Head of caudate nucleus (tissue), 42 donors: ENCODE measurements around the gene SEMA3C.

Source experiments
- DNase-seq, 42 donors: peaks; one replicate each; pipeline versions ENCODE4 v3.0.0 to v3.0.0-alpha.2; 2020 to 2021; ENCODE audit warnings: mixed read lengths in 7 of 42
- intact Hi-C: fragments of 100-400 bp; cut with DNase I; formaldehyde crosslinking; loops from one replicate; pipeline ENCODE4 v1.15.0; 2022

SEMA3C gene

DNA sequence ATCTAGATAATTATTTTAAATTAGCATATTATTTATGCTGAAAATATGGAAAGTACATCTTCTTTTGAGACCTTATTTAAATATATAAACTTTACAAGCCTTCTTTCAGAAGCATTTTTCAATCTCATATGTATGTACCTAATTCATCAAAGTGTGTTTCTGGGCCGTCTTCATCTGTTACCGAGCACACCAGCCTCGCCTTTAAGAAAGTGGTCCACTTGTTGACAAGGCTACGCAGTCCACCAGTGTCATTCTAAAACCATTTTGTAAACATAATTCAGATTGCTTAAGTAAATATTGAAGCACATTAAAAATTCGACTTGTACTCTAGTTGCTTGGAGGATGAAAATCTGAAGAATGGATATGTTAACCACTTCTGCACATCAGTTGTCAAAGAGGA lies 116.3 kb downstream of the SEMA3C start:
- DNase-seq = no peak
- intact Hi-C loops = no loop called here

DNA sequence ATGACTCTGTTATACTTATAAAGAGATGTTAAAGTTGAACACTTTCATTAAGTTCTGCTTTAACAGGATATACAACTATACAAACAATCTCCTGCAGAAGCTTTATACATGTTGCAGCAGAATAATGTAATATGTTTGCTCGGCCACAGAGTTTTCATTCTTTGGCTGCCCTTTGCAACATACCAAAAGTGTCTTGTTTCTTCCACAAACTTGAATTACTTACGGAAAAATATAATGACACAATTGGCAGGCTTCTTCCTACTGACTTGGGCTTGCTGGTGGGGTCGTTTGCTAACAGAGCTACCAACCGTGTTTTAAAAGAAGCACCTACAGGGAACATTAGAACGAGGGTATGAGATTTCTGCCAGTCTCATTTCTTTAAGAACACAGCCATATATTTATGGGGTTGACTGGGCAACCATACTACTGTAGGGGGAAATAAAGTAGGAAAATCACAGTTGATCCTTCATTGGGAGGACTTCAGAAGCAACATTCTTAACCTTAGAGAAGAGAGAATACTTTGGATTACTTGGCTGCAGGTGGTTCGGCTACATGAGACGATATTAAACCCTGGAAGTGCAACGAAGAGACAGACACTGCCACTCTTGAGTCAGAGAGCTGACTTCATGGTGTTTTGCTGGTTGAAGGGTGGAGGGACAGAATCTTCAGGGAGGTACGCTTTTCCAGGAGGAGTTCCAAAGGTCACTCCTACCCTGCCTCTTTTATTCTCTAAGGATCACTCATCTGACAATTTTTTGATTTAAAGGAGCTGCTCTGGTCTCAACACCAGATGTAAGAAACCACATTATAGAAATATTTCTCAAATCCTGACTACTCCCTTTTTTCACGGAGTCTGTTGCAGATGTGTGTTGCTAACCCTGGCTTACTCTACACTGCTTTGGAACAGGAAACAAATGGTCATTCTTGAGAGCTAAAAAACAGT lies 123.9 kb downstream of the SEMA3C start:
- intact Hi-C loops = no loop called here
- DNase-seq = no peak

DNA sequence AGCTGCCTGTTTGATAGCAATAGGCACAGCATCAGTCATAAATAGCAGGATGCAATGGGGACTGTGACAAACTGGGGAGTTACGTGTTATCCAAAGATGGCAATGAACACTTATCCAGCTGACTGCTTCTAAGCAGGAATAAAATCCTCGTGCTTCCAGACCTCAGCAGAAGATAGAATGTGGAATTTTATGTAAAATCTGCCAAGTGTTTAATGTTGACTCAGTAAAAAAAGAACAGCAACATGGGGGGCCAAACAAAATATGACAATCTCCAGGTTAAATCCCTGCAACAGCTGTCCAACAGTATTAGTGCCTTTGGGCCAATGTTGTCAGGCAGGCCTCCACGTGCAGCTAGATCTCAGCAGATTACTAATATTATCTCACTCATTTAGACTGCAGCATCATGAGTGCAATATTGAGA lies 127.3 kb downstream of the SEMA3C start:
- no peak for DNase-seq
- intact Hi-C loops = no loop called here

DNA sequence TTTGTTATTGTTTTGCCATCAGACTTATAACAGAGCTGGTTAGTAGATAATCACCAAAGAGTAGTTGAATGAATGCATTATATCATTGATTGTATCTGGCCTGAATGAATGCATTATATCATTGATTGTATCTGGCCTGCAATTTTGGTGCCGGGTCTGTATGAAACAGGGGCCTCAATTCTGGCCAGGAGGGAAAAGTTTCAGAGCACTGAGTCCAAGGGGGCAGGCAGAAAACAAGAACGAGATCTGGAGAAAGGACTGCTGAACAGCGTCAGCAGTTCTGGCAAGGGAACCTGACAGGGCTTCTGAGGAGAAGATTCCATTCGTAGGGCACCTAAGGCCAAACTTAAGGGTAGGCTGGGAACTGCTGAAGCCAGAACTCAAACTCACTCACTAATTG lies 128.0 kb downstream of the SEMA3C start:
- intact Hi-C loops = no loop called here
- no peak for DNase-seq

DNA sequence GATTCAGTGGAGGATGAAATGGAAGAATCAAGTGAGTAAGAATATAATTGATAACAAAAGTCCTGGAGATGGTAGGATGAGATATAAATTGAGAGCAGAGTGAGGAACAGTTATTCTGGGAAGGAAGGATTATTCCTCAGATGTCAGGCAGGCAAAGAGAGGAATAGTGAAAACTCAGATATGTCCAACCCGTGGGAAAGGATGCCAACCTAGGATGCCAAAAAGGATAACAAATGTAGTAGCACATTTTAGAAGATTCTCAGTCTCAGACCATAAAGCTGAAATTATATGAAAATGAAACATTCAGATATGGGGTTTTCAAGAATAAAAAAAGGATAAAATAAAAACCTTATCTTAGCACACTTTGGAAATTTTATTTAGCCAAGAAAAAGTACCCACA lies 131.1 kb downstream of the SEMA3C start:
- DNase-seq = no peak
- intact Hi-C loops = no loop called here

DNA sequence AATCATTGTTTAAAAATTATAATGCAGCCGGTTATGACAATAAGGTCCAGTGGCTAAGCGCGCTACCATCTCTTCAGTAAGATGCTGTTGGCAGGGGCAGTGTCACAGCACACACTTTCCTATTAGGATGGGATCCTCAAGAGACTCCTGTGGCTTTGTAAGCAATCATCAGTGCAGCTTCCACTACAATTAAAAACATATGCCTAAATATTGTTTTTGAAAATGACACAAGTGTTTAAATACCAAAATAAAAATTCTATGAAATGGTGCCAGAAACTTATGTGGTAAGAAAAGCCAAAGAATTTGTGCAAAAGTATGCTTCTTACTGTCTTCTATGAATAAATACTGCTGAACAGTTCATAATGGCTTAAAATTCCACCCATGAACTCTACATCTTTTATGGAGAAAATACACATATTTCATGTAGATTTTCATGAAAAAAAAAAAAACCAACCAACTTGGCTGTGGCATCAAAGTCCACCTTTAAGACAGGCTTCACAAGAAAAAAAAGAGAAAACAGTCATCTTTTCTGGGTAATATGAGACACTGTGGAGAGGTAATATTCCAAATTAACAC lies 132.8 kb downstream of the SEMA3C start:
- no peak for DNase-seq
- intact Hi-C loops = no loop called here

DNA sequence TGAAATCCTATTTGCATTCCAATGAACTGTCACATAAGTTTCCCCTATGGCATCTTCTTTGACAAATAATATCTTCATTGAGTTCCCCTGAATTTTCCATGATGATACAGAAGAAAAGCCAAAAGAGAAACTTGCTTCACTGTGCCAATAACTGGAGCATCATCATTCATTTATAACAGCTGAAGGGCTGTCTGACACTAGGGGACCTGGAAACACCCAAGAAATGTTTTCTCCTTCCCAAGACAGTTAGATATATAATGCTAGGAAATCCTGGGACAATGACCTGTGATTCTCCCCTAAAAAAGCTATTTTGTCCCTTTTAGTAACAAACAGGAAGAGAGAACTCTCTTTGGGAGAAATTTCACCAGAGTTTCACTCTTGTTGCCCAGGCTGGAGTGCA lies 133.6 kb downstream of the SEMA3C start:
- intact Hi-C loops = no loop called here
- DNase-seq = no peak

DNA sequence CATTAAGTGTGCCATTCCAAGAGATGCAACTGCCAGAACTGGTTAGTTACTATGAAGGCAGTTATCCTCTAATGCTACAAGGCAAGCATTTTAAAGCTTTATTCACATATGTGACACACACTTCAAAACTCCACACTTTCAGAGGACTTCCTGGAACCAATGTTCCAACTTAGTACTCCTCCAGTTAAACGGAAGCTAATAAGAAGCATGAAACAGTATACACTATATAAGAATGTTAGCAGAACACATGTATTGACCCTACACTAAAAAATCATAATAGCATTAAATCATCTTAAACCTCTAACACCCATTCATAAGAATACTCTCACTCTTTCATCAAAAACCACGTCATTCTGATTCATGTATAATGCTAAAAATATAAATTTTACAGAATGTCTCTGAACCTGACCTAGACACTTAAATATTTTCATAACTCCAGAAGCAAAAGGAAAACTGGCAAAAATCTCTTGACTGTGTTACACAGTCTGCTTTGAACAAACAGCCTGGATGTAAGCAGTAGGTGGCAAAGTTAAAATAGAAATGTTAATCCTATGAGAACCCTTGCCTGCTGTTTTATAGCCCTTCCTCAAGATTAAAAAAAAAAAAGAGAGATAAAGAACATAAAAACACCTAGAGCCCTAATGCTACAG lies 135.0 kb downstream of the SEMA3C start:
- intact Hi-C loops = no loop called here
- no peak for DNase-seq

DNA sequence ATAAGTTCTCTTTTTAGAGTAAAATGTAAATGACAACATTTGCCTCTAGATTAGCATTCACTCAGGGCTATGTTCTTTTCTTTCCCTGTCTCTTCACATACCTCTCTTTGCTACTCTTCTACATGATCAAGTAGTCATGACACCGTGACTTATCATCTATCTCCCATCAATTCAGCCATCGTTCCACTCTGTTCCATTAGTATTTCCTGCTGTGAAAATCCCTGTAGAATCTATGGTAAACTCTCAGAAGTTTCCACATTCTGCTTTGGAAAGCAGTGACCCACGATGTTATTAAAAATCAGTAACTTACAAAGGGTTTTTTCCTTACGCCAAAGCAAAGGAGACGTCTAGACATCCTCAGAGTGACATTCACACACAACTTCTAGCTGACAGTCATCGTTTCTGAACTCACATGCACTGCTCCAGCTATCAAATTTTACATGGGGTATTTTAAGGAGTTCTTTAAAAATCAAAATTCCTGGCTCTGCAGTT lies 135.6 kb downstream of the SEMA3C start:
- DNase-seq = no peak
- intact Hi-C loops = no loop called here

DNA sequence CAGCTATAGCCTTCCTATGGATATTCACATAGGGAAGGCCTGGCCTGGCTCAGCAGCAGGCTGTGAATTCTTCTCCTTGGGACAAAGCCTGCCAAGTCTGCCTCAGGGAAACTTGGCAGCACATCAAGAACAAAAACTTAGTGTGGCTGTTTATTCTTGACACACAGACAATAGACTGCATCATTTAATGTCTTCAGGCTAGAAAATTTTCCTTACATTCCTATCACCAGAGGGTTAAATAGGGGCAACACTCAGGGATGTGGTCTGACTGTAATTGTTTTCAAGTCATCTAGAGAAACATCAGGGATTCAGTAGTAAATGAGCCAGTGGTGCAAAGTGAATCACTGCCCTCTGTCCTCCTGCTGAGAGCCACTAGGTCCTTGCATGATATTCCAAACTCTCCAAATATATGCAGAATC lies 137.3 kb downstream of the SEMA3C start:
- DNase-seq = peak in 6 of 42 donors; percentile 8 to 38 (median 21)
- intact Hi-C loops = no loop called here

DNA sequence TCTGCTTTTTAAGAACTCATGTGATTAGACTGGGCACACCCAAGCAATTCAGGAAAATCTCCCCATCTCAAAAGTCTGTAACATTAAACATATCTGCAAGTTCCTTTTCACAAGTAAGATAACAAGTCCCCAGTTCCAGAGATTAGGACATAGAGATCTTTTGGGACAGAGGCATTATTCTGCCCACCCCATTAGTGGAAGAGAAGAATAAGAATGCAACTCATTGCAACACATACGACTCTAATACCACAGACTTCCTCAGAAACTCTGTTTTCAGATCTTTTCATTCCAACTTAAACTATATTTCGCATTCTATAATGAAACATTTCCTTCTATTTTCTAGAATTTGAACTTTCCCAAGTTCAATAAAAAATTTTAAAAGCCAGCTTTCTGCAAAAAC lies 137.7 kb downstream of the SEMA3C start:
- no peak for DNase-seq
- intact Hi-C loops = no loop called here

DNA sequence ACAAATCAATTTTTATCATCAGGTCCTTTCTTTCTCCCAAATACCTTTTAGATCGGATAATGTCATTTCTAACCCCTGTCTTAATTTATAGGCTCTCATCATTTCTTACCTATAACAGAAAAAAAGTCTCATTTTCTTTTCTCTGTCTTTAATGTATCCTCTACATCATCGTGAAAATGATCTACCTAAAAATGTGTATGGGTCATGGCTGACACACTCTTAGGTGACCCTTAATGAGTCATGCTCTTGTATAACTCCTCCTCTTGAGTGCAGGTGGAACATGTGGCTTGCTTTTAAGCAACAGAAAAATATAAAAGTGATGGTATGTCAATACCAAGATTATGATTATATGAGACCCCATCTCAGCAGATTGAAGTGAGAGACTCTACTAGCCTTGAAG lies 139.4 kb downstream of the SEMA3C start:
- intact Hi-C loops = no loop called here
- DNase-seq = no peak

DNA sequence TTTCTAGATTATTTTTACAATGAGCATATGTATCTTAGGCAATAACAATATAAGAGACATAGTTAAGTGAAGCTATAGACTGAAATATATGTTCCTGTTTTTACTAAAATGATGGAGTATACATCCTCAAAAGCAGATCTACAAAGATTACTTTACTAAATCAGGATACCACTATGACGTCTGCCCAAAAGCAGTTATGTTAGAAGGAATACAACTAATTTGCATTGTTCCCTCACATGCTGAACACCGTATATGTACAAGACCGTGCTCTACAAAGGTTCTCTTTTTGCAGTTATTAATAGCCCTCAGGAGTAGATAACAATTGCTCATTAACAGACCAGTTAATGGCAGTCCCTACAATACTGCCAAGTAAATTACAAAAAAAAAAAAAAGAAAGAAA lies 143.0 kb downstream of the SEMA3C start:
- intact Hi-C loops = no loop called here
- no peak for DNase-seq

DNA sequence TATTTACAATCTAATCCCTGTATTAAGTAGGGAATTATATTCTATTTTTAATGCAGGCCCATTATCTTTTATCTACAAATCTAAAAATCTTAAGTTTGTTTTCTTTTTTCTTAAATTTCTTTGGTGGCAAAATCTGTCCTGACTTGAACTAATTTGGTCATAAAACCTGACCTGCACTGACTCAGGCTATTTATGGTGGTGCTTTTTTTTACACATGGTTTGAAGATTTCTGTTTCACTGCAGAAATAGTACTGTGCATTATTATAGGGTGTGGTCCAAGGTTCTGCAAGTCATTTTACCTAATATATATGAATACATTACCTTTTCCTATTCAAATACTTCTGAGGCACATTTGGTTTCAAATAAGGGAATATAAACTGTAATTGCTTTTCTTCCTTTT lies 143.4 kb downstream of the SEMA3C start:
- intact Hi-C loops = no loop called here
- no peak for DNase-seq

DNA sequence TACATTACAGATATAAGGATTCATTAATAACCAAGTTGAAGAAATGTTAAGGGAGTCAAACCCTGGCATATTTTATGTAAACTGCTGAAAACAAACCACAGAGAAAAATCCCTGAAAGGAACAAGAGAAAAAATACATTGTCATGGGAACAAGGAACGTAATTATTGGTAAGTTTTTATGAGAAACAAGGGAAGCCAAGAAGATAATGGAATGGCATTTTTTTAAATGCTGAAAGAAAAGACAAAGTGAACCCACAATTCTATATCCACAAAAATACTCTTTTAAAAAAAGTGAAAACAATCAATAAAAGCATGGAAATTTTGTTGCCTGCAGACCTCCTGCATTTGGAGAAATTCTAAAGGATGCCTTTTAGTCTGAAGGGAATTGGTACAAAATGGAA lies 144.0 kb downstream of the SEMA3C start:
- intact Hi-C loops = no loop called here
- no peak for DNase-seq

DNA sequence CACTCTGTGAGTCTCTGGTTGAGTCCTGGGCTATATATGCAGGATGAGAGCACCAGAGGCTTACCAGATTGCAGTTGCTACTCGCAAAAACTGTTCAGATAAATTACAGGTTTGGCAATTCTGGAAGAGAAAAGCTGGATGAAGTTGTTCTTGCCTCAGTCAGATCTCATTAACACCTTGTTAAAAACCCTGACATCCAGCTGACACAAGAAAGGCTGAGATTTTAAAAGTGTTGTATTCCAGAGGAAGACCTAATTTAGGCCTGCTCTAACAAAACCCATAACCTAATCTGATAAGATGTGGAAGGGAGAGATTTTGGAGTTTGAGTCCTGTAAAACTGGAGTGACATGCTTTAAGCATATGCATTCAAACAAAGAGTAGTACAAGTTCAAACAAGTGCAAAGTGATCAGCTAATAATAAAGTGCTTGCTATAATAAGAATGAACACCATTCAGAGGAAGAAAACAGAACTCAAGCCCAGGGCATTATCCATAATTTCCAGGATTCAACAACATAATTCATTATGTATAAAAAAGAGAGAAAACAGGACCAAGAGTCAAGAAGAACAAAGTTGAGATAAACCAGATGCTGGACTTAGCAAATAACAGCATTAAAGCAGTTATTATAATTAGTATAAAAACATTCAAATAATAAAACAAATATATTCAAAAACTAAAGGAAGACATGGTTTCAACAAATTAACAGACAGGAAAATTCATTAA lies 144.9 kb downstream of the SEMA3C start:
- no peak for DNase-seq
- intact Hi-C loops = no loop called here

DNA sequence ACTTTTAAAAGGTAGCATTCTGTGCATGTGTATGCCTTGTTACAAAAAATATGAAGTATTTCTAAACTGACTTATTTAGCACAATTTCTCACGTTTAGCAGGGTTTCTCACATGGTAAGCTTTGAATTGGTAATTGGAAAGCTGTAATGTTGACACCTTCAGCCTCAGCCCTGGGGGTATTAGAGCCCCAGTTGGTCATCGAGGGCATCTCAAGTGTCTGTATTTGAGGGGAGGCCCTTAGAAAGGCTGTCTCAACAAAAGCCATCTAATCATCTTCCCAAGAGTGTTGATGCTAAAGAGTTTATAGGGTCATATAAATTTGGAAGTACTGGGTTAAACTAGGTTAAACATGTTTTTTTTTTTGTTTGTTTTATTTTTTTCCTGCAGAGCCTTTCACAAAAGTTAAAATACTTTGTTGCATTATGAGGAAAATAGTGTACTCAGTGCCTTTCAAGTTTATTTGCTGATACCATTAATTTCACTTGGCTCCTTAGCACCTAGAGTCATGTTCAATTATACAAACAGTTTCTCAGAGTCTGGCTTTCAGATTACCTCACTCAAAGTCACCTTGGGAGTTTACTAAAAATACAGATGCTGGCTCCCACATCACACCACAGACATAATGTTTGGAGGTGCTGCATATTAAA lies 146.4 kb downstream of the SEMA3C start:
- intact Hi-C loops = no loop called here

DNA sequence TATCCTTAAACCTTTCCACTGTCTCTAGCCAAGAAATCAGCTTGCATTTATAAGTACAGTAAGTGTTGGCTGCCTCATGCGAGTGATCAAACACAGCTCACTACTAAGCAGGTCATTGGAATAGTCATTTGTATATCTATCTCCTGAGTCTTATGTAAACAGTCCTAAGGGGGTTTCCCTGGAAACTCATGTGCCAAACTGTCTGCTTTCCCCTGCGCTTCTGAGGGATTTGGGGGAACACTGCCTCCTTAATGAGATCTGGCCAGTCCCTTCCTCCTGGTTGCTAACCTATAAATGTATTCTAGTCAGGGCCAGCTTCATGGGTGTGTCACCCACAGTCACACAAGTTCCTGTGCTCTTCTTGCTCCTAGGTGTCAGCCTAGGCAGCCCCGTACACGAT lies 147.3 kb downstream of the SEMA3C start:
- no peak for DNase-seq
- intact Hi-C loops = no loop called here

More for the DNA sequence above, 146.4 kb downstream of the SEMA3C start:
- no peak for DNase-seq

DNA sequence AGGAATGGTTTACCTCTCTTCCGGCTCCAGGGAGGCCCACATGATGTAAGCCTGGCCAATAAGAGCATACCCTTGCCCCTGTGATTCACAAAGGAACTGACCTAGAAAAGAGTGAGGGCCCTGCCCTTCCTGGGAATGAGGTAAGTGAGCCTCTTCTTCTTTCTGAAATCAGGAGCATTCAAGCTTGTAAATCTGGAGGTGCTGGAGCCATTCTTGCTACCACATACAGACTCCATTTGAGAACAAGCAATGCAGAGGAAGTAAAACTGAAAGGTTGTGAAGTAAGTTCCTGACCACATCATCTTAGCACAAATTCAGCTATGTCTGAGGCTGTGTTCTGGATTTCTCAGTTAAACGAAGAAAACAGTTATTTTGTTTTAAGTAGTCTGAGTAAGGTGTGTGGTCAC lies 148.2 kb downstream of the SEMA3C start:
- DNase-seq = no peak
- intact Hi-C loops = no loop called here
